Fibroblast of lung (primary cell): ENCODE results near the gene NKG7. TPM values are rescaled to one million over a fixed set of nuclear protein-coding genes. Genes with fewer than 3 reads are reported as not detected.

Experiments used
- DNase-seq, 2 donors: peaks; one replicate each; pipeline versions ENCODE4 v3.0.0 to v3.0.0-alpha.2; 2010; ENCODE audit warnings: low read depth in 2 of 2
- H2AFZ ChIP-seq: 2 replicates; pipeline ENCODE4 v1.5.1; 2012; ENCODE audit warnings: low read length, control low read depth, inconsistent platforms
- H3K27ac ChIP-seq: 2 replicates; pipeline ENCODE4 v1.5.1; 2011; ENCODE audit warnings: low read length, control low read depth; ENCODE audit not compliant: insufficient read depth
- H3K27me3 ChIP-seq: 2 replicates; pipeline ENCODE4 v1.5.1; 2011; ENCODE audit warnings: mild to moderate bottlenecking, low read length; ENCODE audit not compliant: control insufficient read depth, insufficient read depth
- H3K36me3 ChIP-seq: 2 replicates; pipeline ENCODE4 v1.5.1; 2011; ENCODE audit warnings: low read length; ENCODE audit not compliant: control insufficient read depth, insufficient read depth
- H3K4me1 ChIP-seq: 2 replicates; pipeline ENCODE4 v1.5.1; 2011; ENCODE audit warnings: low read length; ENCODE audit not compliant: control insufficient read depth, insufficient read depth; ENCODE audit errors: extremely low read depth
- H3K4me2 ChIP-seq: 2 replicates; pipeline ENCODE4 v1.5.1; 2011; ENCODE audit warnings: low read length, control low read depth; ENCODE audit not compliant: insufficient read depth; ENCODE audit errors: extremely low read depth
- H3K4me3 ChIP-seq, 4 experiments: fragments of 200-600 bp in 1 of 4; sonication (generic) in 1 of 4; replicated peaks in 1 of 4; 2 replicates each; pipeline ENCODE4 v1.5.1; 2011 to 2016; ENCODE audit warnings: low read length in 4 of 4, low read depth in 3 of 4, mild to moderate bottlenecking in 3 of 4, control low read depth in 2 of 4, inconsistent platforms in 1 of 4, mixed read lengths in 1 of 4; ENCODE audit not compliant: insufficient read depth in 1 of 4; ENCODE audit errors: control extremely low read depth in 1 of 4
- H3K79me2 ChIP-seq: 2 replicates; pipeline ENCODE4 v1.5.1; 2012; ENCODE audit warnings: mild to moderate bottlenecking, low read length, inconsistent platforms; ENCODE audit not compliant: control insufficient read depth, insufficient read depth
- H3K9ac ChIP-seq: 2 replicates; pipeline ENCODE4 v1.5.1; 2011; ENCODE audit warnings: mild to moderate bottlenecking, low read length, control low read depth; ENCODE audit not compliant: insufficient read depth
- H3K9me3 ChIP-seq: 2 replicates; pipeline ENCODE4 v1.5.1; 2012; ENCODE audit warnings: low read depth, low read length; ENCODE audit not compliant: control insufficient read depth, insufficient read depth
- H4K20me1 ChIP-seq: 2 replicates; pipeline ENCODE4 v1.5.1; 2011; ENCODE audit warnings: low read length; ENCODE audit not compliant: control insufficient read depth, insufficient read depth; ENCODE audit errors: extremely low read depth
- EZH2 ChIP-seq: IDR thresholded peaks from 2 replicates; pipeline ENCODE4 v1.5.1; 2012; ENCODE audit warnings: low read length, control low read depth, mild to moderate bottlenecking; ENCODE audit errors: missing control alignments
- polyA plus RNA-seq, 2 donors: library from polyadenylated mRNA; depleted of rRNA in 1 of 2; stranded (reverse) in 1 of 2; unstranded in 1 of 2; fragments of >200 nt; gene quantifications; 2 replicates each; pipeline ENCODE4 v1.2.1, GENCODE V29; 2011 to 2012; ENCODE audit warnings: missing spikeins in 1 of 2
- total RNA-seq: library from RNA; depleted of rRNA; stranded (reverse); fragments of >200 nt; gene quantifications from 2 replicates; pipeline ENCODE4 v1.2.1, GENCODE V29; 2014
- TF ChIP-seq, protein P1 (sequence below), 2 donors: IDR thresholded peaks in 1 of 2; conservative IDR thresholded peaks in 1 of 2; 1 replicate in 1 of 2; 2 replicates in 1 of 2; pipeline ENCODE4 v1.5.1; 2011 to 2012; ENCODE audit warnings: low read length in 2 of 2, control low read depth in 1 of 2, inconsistent platforms in 1 of 2, low read depth in 1 of 2, mild to moderate bottlenecking in 1 of 2

Gene NKG7
- total and polyA plus RNA-seq, 2 donors (not counting 1 experiment from before 2014, with no cell fraction given) = not detected

- no peaks in the 10 kb centered on the region for H3K79me2 ChIP-seq
- H2AFZ ChIP-seq = no peak overlapping the region
- peaks cover 4% of the 10 kb centered on the region for H3K36me3 ChIP-seq
- no peaks in the 10 kb centered on the region for H3K27me3 ChIP-seq
- TF ChIP-seq, protein P1, sequence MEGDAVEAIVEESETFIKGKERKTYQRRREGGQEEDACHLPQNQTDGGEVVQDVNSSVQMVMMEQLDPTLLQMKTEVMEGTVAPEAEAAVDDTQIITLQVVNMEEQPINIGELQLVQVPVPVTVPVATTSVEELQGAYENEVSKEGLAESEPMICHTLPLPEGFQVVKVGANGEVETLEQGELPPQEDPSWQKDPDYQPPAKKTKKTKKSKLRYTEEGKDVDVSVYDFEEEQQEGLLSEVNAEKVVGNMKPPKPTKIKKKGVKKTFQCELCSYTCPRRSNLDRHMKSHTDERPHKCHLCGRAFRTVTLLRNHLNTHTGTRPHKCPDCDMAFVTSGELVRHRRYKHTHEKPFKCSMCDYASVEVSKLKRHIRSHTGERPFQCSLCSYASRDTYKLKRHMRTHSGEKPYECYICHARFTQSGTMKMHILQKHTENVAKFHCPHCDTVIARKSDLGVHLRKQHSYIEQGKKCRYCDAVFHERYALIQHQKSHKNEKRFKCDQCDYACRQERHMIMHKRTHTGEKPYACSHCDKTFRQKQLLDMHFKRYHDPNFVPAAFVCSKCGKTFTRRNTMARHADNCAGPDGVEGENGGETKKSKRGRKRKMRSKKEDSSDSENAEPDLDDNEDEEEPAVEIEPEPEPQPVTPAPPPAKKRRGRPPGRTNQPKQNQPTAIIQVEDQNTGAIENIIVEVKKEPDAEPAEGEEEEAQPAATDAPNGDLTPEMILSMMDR (conservative IDR thresholded peaks at IDR 0.05 in 1 of 2, IDR thresholded peaks at IDR 0.05 in 1 of 2; ENCODE audit: low read depth in 1 of 2, low read length in 2 of 2) = no peak
- no peak for TF ChIP-seq EZH2
- no peaks in the 10 kb centered on the region for H3K9me3 ChIP-seq
- no peak overlapping the region for H3K4me2 ChIP-seq
- H3K4me3 ChIP-seq = no peak overlapping the region
- DNase-seq = peak; percentile 13 to 56
- H3K9ac ChIP-seq = no peak overlapping the region
- H4K20me1 ChIP-seq = no peaks in the 10 kb centered on the region
- H3K4me1 ChIP-seq = no peaks in the 10 kb centered on the region
- no peak overlapping the region for H3K27ac ChIP-seq
Measured at GRCh38 chr19:51354742-51355148, 17.7 kb downstream of the NKG7 start.

DNA sequence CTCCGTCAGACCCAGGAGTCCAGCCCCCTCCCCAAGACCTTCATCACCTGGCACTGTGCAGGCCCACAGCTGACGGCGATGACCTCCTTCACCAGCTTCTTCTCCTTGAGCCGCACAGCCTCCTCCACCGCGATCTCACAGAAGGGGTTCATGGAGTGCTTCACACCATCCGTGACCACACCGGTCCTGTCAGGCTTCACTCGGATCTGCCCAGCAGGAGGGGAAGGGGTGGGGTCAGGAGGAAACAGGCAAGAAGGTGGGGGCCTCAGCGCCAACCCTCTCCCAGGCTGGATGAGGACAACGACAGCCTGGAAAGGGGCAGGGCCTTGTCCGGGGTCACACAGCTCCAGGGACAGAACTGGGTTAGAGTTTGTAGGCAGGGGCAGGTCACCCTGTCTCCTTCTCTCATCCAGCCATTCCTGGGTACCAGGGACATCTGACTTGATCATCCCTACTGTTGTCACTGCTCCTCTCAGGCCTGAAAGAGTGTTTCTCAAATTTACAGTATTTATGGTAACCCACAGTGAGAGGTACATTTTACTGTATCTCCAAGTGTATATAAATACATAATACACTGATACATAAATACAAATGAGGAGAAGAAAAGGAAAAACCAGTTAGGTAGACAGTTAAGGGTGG lies 18.2 kb downstream of the NKG7 start:
- no peaks in the 10 kb centered on the region for H3K27me3 ChIP-seq
- H2AFZ ChIP-seq = no peak overlapping the region
- no peaks in the 10 kb centered on the region for H3K4me1 ChIP-seq
- no peak for TF ChIP-seq EZH2
- TF ChIP-seq, protein P1 (conservative IDR thresholded peaks at IDR 0.05 in 1 of 2, IDR thresholded peaks at IDR 0.05 in 1 of 2; ENCODE audit: low read depth in 1 of 2, low read length in 2 of 2) = no peak
- H3K4me2 ChIP-seq = no peak overlapping the region
- no peak overlapping the region for H3K4me3 ChIP-seq
- H3K36me3 ChIP-seq = peaks cover 4% of the 10 kb centered on the region
- no peak overlapping the region for H3K27ac ChIP-seq
- no peaks in the 10 kb centered on the region for H4K20me1 ChIP-seq
- no peak overlapping the region for H3K9ac ChIP-seq
- H3K9me3 ChIP-seq = no peaks in the 10 kb centered on the region
- DNase-seq = no peak
- H3K79me2 ChIP-seq = no peaks in the 10 kb centered on the region

DNA sequence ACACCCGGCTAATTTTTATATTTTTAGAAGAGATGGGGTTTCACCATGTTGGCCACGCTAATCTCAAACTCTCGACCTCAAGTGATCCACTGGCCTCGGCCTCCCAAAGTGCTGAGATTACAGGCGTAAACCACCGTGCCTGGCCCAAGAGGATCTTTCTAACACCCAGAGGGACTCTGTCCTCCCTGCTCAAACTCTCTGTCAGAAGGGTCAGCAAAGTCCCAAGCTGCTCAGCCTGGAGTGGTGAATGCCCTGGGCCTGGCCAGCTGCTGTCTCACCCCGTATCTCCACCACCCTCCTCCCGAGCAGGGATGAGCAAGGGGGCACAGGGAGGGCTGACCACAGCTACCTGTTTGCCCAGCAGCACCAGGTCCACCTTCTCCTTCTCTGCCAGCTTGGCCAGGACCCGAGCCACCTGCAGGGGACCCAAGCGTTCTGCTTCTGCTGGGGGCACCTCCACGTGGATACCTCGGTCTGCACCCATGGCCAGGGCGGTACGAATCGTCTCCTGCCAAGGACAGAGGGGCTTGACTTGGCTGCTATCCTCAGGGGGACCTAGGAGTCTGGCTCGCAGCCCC lies 19.6 kb downstream of the NKG7 start:
- DNase-seq = no peak
- Histone ChIP-seq H2AFZ (no peak overlapping the region), H4K20me1 (no peaks in the 10 kb centered on the region), H3K9ac (no peak overlapping the region), H3K27me3 (no peaks in the 10 kb centered on the region), H3K4me1 (no peaks in the 10 kb centered on the region), H3K9me3 (no peaks in the 10 kb centered on the region), H3K36me3 (peaks cover 4% of the 10 kb centered on the region), H3K4me2 (no peak overlapping the region), H3K27ac (no peak overlapping the region), H3K4me3 (no peak overlapping the region), H3K79me2 (no peaks in the 10 kb centered on the region)
- no peak for TF ChIP-seq EZH2
- TF ChIP-seq, protein P1 (conservative IDR thresholded peaks at IDR 0.05 in 1 of 2, IDR thresholded peaks at IDR 0.05 in 1 of 2; ENCODE audit: low read depth in 1 of 2, low read length in 2 of 2) = no peak
